HG03139 (cell line): ENCODE data around the gene KLF13.

ENCODE experiments used
- ATAC-seq: cut with Tn5 transposase; IDR thresholded peaks from one replicate; pipeline ENCODE4 v1.9.1; 2021; ENCODE audit not compliant: unreplicated experiment

The KLF13 gene

DNA sequence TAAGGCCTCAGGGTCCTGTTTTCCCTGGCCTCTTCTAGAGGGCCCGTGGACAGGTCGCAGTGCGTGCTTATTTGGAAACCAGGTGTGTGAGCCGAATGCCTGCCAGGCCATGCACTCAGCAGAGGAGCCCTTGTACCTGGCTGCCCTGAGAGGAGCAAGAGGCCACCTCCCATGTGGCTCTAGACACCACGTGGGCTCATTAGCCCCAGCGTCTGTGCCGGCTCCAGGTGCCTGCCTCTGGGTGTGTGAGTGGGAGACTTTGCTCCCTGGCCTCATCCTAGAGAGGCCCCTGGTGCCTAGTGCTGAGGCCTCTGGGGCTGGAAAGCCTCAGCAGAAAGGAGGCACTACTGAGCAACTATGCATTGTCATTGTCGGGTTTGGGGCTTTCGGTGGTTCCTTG, 50.4 kb downstream of the KLF13 start:
- no peak for ATAC-seq

DNA sequence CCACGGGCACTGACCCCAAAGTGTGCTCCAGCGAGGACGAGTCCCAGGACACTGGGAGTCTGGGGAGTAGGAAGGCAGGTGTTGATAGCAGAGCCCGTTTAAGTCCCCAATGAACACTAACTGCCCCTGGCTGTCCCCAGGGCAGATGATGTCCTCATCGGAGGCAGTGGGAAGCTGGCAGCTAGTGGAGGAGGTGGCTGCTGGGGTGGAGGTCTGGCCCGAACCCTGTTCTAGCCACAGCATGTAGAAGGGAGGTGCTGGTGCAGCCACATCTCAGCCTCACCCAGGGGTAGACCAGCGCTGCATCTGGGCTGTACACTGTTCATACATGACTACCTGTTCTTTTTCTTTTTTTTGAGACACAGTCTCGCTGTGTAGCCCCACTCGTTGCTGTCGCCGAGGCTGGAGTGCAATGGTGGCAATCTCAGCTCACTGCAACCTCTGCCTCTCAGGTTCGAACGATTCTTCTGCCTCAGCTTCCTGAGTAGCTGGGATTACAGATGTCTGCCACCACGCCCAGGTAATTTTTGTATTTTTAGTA, 51.8 kb downstream of the KLF13 start:
- no peak for ATAC-seq

DNA sequence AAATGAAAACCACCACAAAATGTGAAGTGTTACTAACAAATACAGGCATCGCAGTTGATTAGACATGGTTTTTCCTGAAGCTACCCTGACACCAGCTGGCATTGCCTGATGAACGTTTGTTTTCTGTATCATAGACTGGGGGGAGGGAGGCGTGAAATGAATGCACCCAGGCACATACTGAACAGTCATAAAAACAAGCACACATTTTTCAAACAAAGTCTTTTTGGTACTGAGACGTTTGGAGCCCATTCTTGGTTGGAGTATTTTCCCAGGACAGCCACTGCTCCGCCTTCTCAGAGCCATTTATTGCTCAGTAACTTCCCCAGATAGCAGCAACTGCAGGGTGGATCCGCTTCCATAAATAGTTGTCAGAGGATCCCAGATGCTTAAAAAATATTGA, 52.4 kb downstream of the KLF13 start:
- no peak for ATAC-seq

DNA sequence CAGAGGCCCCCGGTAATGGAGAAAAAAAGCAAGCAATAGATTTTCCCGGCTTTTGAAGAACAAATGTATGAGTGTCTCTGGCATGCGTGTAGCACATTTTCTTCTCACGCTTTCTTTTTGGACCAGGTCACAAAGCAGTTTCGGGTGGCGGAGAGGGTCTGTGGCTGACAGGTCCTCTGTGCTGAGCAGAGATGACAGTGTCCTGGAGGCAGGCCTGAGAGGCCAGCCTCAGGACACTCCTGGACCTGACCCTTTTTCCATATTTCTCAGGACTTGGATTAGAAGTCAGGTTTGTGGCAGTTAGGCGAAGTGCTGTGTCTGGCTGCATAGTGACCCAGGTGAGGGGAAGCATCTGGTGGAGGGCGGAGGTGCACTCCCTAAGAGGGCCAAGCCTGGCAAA, 52.9 kb downstream of the KLF13 start:
- no peak for ATAC-seq

DNA sequence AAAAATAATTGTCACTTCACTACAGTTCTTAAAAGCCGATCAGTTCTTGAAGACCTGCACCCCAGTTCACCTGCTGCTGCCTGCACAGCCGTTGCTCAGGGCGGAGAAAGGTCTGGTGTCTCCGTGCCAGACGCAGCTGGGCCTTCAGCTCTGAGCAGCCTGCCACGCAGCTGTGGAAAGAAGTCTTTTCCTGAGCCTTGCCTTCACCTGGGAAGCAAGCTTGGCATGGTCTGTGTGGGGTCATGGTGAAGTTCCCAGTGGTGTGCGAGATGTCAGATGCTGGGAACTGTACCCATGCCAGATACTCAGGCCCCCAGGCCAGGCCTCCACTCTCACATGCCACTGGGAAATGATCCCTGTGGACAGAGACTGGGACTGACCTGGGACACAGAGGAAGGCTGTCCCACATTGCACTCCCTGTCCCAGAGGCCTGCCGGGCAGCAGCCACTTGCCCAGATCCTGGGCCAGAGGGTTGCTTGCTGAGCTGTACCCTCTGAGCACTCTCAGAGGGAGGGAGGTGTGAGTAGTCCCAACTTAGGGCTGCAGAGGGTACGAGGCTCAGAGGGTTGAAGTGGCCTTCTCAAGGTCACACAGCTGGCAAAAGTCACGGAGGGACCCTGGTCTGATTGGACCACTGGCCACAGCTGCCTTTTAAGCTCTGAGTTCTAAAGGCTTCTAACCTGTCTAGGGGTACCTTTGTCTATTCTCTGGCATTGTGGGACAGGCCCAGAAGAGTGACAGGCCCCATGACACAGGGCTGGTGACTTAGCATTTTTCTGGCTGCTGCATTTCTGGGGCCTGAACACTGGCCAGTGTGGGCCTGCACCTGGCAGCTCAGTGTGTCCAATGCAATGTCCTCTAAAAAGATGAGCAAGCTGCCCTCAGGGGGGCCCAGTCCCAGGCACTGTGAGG, 55.4 kb downstream of the KLF13 start:
- ATAC-seq = no peak

DNA sequence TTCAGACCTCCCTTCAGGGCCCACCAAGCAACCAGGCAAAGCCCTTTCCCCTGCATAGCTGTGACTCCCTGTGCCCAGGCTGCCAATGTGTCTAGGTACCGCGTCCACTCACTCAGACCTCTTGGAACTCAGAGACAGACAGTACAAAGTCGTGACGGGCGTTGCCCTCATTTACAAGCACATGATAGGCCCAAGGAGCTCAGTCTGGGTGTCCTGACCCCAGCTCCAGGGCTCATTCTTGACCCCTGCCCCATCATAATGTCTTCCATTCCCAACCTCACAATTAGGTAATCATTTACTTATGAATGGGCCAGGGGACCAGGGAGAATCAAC, 56.0 kb downstream of the KLF13 start:
- no peak for ATAC-seq

DNA sequence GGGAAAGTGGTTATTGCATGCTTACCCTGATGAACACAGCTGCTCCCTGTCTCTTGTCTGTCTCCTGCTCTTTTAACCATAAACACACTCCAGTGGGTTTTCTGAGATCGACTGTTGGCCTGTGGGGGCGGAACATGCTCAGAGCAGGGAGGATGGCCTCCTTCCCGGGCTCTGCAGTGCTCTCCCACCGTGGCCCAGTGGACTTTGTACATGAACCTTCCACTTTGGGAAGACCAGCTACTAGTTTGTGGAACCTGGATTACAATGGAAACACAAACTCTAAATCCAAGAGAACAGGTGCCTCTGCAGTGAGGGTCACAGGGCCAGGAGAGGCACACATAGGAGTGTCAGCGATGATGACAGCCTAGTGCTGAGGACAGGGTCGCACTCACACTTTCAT, 56.5 kb downstream of the KLF13 start:
- ATAC-seq = no peak

DNA sequence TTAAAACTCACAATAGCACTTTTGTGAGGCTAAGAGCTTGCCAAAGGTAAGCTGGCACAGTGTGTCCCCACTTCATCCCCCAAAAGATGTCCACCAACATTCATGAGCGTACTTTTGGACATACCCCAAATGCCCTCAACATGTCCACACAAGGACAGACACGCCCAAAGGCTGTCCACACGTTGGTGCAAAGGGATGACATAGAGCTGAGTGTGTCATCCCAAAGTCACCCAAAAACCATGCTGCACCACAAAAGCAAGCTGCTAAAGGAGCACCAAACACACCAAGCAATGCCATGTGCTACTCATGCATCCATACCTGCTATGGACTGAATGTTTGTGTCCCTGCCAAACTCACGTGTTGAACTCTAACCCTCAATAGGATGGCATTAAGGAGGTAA, 57.9 kb downstream of the KLF13 start:
- no peak for ATAC-seq

DNA sequence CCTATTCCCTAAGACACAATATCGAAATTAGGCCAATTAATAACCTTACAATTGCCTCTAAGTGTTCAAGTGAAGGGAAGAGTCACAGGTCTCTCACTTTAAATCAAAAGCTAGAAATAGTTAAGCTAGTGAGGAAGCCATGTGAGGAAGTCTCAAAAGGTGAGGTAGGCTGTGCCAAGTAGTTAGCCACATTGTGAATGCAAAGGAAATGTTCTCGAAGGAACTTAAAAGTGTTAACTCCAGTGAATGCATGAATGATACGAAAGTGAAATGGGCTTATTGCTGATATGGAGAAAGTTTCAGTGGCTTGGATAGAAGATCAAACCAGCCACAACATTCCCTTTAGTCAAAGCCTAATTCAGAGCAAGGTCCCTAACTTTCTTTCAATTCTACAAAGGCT, 59.1 kb downstream of the KLF13 start:
- no peak for ATAC-seq

DNA sequence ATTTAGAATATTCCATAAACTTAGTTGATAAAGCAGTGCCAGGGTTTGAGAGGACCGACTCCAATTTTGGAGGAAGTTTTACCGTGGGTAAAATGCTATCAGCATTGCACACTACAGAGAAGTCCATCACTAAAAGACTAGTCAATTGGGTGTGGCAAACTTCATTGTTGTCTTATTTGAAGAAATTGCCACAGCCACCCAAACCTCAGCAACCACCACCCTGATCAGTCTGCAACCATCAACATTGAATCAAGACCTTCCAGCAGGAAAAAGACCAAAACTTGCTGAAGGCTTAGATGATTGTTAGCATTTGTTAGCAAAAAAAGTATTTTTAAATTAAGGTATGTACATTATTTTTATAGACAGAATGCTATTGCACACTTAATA, 60.5 kb downstream of the KLF13 start:
- no peak for ATAC-seq

DNA sequence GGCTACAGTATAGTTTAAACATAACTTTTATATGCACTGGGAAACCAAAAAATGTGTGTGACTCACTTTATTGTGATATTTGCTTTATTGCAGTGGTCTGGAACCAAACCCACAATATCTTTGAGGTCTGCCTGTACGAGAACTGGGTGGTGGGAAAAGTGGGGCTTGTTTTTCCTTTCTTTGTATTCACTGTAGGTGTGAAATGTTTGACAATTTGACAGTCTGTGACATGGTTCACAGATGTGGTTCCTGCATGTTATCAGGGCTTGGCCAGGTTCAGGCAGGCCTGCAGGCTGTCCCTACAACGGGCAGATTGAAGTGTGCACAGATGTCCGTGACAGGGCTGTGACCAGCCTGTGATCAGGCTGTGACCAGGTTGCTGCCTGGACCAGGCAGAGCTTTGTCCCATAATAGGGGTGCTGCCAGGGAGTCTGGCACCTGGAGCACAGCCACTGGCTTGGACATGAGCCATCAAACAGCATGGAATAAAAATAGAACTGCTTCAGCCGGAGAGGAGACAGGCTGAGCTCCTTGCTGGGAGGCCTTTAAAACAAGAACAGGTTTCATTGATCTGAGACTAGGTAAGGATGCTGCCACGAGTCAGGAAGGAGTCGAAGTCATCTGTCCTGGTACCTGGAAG, 61.0 kb downstream of the KLF13 start:
- ATAC-seq = no peak

DNA sequence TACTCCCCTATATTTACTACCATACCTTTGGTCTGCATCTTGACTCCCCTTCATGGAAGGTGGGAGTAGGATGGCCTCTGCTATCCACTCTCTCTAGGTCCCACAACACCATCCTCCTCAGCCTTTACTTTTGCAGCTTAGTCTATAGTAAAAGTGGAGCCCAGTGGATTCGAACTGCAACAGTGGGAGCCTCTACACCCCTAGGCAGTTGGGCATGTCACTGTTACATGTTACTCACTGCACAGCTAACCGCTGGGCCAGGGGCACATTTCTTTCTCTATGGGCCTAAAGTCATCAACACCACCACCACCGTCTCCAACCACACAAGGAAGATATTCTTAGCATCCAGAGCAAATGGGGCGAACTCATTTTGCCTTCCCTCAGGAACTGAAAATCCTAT, 62.9 kb downstream of the KLF13 start:
- no peak for ATAC-seq

DNA sequence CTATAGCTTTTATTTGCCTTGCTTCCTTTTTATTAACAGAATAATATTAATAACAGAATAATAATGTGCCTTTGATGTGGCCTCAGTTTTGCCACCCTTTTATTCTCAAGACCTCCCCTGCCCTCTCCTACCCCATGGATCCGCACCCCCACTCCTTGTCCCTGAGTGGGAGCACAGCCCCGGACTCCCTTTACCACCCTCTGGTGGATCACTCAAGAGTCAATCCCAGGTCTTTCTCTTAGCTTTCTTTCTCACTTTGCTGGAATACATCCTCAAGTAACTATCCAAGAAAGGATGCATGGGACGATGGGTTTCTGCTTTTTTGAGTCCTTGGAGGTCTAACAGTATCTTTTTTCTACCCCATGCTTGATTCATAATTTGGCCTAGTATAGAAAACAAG, 63.4 kb downstream of the KLF13 start:
- ATAC-seq = no peak

DNA sequence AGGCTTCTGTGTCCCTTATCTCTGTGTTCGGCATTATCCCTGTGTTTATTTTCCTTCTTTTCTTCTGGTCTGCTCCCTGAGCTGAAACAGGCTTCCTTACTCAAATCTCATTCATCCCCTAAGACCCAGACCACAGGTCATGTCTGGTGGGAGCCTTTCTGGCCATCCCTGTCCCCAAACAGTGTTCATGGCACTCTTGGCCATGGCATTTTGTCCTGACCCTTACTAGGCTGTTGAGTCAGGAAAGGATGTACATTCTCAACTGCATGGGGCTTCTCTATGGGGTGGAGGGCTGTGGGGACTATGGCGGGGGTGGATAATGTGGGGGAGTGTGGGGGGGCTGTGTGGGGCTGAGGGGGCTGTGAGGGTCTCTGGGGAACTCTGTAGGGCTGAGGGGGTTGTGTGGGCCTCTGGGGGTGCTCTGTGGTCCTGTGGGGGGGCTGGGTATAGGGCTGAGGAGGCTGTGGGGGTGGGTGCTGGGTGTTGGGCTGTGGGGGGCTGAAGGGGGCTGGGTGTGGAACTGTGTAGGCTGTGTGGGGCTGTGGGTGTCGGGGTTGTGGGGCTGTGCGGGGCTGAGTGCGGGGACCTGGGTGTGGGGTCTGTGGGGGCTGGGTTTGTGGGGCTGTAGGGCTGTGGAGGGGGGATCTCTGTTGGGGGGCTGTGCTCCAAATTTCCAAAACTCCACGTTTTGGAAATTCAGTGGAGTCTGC, 64.3 kb downstream of the KLF13 start:
- ATAC-seq = no peak

DNA sequence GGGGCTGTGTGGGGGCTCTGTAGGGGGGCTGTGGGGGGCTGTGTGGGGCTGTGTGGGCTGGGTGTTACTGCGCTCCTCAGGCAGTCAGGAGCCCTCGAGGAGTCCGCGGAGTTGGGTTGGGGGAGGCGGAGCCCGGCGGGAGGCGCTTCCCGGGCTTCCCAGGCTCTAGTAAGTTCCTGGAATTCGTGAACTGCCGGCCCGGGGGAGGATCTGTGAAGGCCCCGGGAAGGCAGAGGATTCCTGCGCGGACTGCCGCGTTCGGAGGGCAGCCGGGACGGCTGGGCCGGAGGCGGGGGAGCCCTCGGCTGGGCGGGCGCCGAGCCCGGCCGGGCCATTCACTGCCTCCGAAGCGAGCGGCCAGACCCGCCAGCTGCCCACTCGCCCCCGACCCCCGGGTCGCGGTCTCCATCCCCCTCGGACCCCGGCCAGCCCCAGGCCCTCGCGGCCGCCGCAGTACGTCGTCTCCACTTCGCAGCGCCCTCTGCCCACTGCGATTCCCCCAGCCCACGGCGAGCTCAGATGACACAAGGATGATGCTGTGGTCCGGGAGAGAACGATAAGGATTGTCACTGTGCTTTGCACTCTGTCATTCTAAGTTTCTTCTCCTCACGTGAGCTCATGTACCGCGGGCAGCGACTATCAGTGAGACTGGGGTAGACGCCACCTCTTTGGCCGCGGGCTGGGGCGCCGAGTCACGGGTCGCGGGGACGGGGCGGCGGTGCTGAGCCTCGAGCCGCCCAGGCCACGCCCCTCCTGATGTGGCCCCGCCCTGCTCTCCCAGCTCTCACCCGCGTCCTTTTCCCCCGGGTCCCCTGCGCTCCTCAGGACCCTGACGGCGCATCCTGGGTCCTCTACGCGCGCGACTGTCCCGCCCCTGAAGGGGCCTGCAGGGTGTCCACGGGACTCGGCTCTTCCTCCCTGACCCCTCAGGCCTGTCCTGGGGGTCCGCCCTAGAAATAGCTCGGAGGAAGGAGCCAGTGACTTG, 65.3 kb downstream of the KLF13 start:
- ATAC-seq = peak; percentile 83

DNA sequence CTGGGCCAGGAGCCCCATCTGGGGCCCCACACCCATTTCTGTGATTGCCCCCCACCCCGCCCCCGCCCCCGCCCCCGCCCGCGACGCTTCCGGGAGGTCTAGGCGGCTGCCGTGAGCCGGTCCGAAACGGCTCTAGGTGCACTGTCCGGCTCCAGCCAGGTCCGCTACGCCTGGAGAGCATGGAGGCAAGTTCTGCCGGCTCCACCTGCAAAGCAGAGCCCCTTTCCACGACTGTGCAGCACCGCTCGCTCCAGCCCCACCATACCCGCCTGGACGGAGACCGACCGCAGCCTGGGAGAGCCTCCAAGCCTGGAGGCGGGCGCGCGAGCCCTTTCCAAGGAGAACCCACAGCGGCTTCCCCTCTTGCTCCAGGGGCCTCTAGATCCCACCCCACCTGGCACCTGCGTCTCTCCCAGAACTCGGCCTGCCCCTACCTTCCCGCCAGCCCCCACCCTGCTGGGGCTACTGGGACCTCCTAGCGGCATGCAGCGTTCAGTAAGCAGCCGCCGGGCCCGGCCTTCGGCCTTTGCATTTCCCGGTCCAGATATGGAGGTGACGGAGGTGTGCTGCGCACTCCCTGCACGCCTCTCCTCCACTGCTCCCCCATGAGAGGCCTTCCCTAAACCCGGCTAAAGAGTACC, 66.2 kb downstream of the KLF13 start:
- peak; percentile 24 for ATAC-seq

DNA sequence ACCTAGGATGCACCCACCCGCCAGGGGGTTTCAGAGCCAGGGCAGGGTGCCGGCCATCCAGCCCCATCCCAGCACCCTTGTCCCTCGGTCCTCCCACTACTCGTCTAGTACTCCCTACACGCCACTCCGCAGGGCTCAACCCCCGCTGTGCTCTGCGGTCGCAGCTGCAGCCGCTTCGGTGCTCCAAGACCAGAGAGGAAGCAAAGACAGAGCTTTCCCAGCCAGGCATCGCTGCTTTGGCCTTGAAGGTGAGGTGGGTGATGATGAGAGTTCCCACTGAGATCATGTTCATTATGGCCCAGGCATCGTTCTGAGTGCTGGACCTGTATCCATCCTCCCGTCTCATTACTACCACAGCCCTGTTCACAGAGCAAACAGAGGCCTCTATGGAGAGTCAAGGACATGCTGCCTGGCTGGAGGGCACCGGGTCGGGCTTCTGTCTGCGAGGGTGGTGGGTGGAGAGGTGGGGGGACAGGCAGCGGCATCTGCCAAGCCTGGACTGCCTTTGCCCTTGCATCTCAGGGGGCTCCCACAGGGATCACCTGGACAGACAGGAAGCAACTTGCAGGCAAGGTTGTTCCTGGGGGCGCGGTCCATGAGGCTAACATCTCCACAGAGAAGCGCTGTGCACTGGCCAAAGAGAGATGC, 66.9 kb downstream of the KLF13 start:
- ATAC-seq = no peak

DNA sequence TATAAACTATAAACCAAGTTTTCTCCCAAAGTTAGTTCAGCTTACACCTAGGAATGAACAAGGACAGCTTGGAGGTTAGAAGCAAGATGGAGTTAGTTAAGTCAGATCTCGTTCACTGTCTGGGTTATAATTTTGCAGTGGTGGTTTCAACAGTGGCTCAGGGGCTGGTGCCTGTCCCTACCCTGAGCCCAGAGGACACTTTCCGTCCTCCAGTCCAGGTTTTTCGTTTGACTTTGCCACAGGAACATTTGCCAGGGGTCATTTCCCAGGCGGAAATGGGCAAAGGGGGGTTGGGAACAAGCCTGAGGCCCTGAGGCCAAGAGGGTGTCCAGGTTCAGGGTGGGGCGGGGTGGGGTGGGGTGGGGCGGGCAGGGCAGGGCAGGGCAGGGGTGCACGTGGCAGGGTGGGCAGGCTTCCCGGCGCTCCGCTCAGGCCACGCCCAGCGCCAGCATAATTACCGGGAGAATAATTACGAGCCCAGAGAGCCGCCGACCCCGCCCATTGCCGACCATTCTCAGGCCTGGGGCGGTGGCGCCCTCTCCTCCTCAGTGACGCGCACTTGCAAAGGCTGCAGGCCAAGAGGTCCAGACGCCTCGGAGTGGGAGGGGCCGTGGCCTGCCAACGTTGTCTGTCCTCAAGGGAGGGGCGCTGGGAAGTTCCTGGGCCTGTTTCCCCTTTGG, 70.4 kb downstream of the KLF13 start:
- ATAC-seq = no peak
